NCI-H2171 treated with DMSO at 0.1 percent for 48 hours (cell line): ENCODE data around the gene DPP6.

Source experiments
- DNase-seq: peaks from one replicate; lab custom pipeline; 2025; lab: John Stamatoyannopoulos, UW

The DPP6 gene

DNA sequence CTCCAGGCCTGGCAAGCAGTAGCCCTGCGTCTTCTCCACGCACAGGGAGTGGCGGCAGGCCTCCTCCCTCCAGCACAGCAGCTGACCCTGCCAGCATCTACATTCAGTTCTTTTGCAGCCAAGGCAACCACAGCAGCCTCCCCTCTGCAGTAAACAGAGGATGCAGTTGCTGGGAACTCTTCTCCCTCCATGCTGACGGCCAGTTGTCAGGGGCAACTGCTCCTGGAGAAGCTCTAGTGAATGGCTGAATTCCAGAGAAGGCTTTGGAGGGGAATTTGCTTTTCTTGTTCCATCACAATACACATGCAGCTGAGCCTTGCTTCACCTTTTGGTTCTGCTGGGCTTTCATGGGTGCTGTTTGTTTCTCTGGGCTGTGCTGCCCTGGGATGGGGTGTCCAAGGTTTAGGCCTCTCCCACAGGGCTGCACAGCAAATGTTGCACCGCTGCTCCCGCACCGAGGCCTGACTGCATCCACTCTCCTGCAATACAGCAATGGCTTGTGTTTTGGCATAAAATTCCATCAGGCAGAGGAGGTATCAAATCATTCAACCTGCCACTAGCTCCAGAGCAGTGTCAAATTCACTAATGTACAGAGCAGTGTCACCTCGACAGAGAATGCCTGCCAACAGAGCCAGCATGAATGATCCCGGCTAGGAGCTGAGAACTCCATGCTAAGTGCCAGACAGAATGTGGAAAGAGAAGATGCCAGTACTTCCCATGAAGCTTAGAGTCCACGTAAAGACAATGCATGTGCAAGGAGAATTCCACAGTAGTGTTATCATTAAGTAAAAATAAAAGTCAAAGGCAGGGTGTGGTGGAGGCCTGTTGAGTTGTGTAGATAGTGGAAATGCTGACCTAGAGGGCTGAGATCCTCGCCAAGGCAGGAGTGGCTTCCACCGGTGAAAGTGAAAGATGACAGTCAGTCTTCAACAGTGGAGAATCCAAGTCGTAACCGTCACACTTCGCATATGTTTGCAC, 399.6 kb downstream of the DPP6 start:
- no peak for DNase-seq

DNA sequence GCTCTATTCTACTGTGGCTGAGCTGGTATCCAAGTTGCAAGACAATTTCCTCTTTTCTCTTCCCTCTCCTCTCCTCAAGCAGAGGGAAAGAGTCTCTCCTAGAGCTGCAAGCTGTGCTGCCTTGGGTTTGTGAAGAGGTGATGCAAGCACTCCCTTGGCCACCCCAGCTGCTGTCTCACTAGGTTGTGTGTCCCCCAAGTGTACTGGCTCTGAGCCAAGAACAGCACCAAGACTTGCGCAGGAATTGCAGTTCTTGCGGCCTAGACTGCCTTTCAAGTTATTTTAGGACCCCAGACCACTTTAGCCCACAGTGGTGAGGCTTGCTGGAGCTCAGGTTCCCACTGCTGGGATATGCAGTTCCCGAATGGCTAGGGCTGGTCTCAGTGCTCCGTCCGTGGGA, 411.6 kb downstream of the DPP6 start:
- DNase-seq, result no peak

DNA sequence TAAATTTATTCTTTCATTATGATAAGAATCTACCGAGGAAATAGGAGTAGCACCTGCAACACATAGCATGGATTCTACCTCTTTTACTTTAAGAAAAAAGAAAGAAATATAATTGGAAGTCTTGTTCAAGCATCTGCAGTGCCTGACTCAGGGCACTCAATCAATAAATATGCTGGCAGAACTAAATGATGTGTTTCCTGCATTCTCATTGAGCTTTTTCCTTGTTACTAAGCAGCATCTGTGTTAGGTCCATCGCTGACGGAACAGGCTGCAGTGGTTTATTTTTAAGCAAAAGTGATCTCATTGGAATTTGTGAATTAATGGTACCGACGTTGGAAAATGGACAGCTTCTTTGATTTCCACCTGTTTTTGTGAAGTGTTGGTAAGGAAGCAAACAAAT, 417.5 kb downstream of the DPP6 start:
- DNase-seq, result no peak

DNA sequence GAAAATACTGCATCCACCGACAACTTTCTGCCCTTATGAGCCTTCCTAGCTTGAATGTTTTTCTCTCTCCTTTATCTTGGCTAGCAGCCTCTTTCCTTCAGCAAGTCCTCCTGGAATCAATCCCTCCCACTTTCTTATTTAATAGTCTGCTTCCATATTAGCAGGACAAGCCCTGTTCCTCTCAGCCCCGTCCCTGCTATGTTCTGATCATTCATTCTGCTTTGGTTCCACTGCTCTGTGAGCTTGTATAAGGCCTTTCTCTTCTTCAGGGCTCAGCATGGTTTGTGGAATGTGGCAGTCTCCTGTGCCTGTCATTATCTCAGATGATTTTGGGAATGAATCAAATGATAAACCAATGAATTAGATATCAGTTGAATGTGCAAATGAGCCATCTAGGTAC, 420.1 kb downstream of the DPP6 start:
- no peak for DNase-seq

DNA sequence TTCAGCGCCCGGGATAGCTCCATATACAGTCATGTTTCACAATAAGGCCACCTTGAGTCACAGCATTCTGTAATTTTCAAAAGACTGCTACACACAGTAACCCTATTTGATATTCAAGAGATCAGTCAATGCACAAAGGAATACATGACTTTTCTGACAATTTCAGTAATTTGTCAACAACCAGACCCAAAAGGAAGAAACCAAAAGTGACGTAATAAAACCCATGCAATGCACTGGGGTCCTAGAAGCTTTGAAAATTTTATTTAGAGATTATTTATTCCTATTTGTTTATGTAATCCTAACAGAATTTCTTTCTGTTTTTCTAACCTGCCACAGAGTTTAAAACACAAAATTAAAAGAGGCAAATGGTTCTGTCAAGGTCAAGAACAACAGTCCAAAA, 421.2 kb downstream of the DPP6 start:
- no peak for DNase-seq

DNA sequence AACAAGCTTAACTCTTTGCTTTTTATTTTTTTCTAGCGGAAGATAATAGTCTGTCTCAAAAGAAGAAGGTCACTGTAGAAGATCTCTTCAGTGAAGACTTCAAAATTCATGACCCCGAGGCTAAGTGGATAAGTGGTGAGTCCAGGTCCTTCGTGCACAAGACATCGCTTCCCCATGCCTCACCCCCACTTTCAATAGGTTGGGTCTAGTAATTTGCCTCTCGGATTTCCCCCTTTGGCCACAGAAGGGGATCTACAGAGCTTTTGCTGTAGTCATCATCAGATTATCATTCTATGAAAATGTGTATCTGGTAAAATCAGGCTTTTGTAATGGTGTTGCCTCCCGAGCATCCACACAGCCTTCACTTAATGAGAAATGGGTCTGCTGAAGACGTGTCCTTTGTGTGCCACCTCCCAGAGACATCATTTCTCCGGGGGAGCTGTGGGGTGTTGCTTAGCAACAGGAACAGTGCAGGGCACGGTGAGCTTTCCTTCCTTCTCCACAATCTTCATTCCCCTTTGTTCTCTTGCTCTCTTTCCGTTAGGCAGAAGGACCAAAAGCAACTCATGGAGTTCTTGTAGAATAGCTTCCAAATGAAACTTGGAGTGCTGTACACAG, 422.8 kb downstream of the DPP6 start:
- DNase-seq, result no peak

DNA sequence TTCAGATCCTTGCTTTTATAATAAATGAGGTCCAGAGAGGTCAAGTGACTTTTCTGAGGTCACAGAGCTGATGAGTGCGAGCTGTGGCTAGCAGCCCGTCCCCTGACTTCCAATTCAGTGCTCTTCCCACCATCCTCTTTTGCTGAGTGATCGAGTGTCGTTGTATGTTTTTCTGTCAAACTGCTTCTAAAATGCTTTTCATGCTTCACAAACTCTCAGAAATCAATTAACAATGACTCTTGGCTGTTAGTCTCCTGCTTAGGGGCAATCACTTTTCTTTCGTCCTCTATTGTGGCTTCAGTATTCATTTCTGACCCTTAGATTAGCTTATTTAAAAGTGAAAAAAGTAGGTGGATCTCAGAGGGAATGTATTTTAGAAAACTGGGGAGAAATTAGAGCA, 423.7 kb downstream of the DPP6 start:
- DNase-seq, result no peak

DNA sequence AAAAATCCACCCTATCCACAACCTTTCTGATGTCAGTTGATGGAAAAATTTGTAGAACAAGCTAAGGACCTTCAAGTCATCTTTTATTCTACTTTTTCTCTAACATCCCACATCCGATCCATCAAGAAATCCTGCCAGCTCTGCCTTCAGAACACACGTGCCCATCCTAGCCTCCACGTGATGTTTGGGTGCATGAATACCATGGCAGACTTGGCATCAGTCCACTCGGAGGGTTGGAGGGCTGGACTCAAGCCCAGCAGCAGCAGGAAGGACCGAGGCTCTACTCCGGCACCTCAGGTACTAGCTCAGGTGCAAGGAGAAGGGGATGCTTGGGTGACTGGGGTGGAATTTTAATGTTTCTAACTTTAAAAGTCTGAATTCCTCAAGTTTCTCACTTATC, 428.6 kb downstream of the DPP6 start:
- DNase-seq, result no peak

DNA sequence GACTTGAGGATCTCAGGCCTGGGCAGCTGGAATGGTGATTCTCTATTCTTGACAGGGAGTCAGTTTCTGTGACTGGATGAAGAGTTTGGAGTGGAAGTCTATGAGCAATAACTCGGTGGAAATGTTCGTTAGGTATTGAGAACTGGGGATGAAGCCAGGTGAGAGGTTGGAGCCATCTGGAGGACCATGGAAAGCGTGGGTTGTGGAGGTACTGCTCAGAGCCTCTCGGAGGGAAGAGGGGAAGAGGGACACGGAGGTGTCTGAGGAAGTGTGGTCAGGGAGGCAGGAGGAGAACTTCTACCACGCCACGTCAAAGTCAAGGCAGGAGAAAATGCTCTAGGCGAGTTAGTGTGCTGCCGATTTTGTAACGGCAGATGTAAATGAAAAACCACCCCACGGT, 430.7 kb downstream of the DPP6 start:
- DNase-seq, result no peak

DNA sequence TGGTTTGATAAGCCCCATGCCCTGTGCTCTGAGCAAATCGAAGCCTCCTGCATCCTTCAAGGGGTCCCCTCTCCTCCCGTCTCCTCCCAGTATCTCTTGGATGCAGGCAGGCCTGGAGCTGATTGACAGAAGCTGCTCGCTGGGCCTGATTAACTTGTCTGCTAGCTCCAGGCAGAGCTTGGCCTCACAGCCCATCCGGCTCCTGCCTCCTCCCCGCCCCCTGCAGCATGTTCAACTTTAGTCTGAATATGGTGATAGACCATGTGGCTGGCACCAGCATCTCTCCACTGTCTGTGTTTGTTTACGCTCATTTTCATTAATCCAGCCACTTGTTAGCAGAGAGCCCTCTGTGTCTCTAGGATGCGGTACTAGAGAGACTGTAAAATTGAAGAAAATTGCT, 432.2 kb downstream of the DPP6 start:
- no peak for DNase-seq

DNA sequence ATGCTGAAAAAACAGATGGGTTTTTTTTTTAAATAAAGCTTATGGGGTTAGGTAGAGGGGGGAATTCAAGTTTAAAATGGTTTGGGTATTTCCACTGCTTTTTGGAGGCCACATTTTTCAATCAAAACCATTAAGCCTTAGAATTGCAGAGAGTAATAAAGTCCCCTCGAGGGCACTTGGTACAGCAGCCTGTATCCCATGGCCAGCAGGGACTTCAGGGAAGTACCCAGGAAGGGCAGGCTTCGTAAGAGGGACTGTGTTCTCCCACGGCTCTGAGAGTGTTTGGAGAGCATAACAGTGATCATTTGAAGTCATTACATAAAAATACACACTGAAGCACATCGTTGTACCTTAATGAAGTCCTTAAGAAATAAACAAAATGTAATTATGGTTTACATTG, 432.7 kb downstream of the DPP6 start:
- DNase-seq, result no peak

DNA sequence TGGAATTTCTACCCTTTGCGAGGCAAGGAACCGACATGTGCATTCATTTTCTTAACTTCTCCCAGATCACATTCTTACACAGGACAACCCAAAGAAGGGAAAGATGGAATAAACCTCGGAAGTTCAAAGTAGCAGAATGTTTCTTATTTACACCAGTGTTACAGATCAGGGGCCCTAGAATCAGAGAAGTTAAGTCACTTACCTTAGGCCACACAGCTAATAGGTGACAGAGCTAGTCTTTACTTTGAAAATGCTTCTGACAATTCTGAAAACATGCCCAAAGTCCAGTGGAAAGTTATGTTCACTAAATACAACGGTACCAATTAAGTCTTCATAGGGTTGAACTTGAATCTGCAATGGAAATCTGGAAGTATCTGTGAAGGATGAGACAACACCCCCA, 437.7 kb downstream of the DPP6 start:
- DNase-seq, result no peak

DNA sequence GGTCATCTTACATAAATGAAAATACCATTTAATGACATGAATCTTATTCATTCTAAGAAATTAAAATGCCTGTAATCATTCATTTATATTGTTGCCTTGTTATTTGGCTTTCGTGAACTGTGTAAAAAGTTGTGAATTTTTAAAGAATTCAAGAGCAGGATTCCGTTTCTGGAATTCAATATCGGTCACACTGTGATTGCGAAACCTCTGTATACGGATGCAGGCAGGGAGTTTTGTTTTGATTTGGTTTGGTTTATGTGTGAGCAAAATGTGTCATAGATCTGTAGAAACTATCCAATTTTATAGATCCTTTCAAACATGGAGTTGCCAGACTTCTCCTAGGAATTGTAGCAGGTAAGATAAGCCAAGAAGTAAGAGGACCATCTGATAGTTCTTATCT, 441.4 kb downstream of the DPP6 start:
- no peak for DNase-seq

DNA sequence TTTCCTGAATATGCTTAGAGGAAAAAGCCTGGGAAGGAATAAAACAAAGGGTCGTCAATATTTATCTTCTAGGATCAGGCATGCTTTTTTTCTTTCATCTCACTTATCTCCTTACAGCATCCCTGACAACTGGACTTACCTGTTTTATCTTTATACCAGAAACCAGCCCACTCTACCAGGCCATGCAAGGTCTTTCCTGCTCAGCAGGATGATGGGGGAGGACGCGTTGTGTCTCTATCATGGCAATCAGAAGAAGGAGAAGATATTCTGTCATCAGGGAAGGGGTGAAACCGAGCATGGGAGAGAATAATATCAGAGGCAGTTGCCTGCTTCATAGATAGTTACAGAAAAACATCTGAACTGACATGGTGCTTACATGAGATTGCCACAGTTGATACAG, 445.6 kb downstream of the DPP6 start:
- DNase-seq, result no peak

DNA sequence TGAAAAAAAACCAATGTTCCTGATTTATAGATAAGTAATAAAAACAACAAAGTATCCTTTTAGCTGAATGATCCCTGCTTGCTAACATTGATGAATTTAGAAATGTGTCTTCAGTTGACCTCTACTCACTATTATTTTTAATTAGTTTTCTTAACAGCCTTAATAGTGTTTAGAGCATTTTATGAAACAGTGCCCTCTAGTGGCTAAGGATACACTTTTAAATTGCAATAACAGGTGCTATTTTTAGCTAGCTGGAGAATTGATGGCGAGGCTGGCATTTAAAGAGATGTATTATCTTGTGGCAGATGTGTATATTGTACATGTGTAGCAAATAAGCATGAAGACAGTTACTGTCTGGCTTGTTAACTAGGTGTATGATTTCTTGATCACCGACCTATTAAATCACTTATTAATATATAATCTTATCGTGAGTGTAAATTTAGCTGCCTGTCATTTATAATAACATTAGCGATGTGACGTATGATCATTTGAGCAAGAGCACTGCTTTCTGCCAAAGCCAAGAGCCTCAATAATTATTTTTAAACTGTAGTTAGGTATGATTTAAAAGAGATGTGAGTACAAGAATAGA, 451.9 kb downstream of the DPP6 start:
- DNase-seq, result peak; percentile 28

DNA sequence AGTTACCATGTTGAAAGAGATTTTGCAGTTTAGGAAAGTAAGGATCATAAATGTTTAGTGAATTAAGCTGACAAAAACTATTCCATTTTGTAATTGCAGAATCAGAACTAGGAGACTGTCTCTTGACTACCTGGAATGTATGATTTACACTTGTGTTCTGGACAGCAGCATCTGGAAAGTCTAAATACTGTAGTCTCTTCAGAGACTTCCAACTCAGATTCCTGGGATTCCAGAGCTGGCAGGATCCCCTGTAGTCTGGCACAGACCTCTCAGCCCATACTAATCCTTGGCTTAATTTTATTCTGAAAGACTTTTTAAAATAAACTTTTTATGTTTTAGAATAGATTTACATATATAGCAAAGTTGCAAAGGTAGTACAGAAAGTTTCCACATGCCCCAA, 452.7 kb downstream of the DPP6 start:
- no peak for DNase-seq

DNA sequence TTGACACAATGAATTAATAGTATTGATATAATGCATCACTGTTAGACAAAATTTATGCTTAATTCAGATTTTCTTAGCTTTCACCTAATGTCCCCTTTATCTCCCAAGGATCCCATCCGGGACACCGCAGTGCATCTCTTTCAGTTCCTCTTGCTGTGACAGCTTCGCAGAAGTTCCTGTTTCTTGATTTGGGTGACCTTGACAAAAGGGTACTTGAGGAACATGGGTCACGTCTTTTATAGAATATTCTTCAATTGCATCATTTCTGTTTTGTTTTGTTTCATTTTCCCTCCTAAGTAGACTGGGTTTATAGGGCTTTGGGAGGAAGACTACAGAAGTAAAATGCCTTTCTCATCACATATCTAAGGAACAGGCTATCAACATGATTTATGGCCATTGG, 453.2 kb downstream of the DPP6 start:
- no peak for DNase-seq

DNA sequence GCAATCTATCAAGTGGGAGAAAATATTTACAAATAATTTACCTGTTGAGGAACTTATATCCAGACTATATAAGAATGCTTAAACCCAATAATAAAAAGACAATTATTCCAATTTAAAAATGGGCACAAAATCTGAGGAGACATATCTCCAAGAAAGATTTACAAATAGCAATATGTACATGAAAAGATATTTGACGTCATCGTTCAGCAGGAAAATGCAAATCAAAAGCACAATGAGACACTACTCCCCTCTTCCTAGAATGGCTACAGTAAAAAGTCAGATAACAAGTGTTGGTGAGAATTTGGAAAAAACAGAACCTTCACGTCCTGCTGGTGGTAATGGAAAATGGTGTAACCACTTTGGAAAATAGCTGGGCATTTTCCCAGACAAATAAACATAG, 457.0 kb downstream of the DPP6 start:
- no peak for DNase-seq

DNA sequence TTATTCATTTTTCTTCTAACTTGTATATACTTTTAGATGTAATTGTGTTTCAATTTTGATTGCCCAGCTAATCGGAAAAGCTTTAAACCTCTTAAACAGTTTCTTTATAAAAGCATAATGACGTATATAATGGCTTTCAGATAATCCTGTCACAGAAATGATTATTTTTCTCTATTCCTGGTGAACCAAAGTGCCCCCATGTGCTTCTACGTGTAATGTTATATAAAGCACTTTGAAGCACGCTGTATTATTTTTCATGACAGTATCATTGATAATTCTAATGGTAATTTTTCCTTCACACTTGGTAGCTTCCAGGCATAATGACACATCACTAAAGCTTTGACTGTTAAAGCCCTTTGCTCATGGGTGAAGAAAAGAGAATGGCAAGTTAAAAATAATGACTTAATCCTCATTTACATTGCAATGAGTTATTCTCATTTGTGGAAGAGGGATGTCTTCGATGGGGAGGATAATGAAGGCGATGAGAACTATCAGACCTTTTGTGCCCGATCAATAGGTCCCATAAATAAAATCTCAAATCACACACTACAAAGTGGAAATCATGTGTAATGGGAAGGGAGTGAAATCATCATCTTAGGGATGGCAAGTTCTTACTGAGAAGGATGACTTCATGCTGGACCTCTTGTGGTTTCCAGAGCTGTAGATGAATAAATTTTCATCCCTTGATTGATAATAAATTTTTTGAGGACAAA, 460.1 kb downstream of the DPP6 start:
- no peak for DNase-seq

DNA sequence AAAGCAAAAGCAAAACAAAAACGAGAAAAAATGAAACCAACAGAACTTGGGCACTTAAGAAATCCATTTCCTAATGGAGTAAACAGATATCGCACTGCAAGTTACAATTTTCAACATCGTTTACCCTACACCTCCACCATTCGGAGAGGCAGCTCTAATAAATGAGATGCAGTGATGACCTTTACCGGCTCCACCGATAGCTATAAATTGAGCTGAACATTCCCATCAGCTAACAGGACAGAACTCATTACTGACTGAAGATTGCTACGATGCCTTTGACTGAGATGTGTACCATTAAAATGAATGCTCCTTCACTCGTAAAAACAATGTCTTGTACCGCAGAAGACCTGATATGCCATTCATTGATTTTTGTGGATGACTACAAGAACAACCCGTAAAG, 465.6 kb downstream of the DPP6 start:
- DNase-seq, result no peak

DNA sequence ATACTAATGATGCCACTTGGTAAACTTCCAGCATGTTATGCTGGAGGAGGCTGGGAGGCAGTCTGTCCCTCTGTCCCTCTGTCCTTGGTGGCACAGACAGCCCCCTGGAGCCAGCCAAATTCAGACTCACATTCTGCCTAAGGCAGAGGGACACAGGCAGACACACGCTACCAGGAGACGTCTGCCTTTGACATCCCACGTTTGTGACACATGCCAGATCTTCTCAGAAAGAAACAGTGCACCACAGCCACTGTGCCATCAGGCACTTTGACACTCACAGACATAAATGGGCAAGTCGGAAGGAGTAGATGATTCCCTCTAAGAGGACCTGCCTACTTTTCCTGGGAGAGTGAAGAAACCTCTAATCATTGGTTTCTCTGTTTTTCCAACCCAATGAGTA, 467.0 kb downstream of the DPP6 start:
- DNase-seq, result no peak

DNA sequence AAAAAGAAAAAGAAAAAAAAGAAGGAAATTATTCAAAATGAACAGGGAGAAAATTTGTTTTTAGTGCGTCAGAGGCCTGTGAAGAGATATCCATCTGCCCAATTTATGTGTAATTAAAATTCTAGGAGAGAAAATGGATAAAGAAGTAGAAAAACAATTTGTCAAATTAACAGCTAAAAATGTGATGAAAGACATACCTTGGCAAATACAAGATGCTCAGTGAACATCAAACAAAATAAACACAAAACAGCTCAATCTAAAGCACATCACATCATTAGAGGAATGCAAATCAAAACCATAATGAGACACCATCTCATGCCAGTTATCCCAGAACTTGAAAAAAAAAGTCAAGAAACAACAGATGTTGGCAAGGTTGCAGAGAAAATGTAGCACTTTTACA, 477.9 kb downstream of the DPP6 start:
- no peak for DNase-seq

DNA sequence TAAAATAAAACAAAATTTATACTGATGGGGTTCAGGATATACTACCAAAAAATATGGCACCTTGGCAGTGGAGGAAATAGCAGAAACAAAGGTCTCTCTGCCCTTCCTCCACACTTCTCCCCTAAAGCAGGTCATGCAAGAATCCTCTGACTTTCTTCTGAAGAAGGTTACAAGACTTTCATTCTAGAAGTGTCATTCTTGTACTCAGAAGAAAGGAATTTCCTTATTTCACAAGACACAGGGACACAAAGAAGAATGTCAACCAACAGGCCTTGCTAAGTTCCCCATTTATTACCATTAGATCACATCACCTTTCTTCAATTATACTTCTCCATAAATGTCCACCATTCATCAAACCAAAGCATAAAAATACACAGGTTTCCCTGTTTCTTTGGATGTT, 480.6 kb downstream of the DPP6 start:
- DNase-seq, result no peak
